Measurements from ENCODE around the gene BNIP5. TPM values are rescaled to one million over a fixed set of nuclear protein-coding genes. Genes with fewer than 3 reads are reported as not detected.

The BNIP5 gene
- total and polyA plus RNA-seq, 12 donors, result 0.04 to 0.11 TPM; not detected in 10

GRCh38 chr6:36273802-36274514 is 62.7 kb downstream of the BNIP5 start:
- no peak for TF ChIP-seq POLR2A (IDR thresholded peaks at IDR 0.05)
- TF ChIP-seq, protein P1, sequence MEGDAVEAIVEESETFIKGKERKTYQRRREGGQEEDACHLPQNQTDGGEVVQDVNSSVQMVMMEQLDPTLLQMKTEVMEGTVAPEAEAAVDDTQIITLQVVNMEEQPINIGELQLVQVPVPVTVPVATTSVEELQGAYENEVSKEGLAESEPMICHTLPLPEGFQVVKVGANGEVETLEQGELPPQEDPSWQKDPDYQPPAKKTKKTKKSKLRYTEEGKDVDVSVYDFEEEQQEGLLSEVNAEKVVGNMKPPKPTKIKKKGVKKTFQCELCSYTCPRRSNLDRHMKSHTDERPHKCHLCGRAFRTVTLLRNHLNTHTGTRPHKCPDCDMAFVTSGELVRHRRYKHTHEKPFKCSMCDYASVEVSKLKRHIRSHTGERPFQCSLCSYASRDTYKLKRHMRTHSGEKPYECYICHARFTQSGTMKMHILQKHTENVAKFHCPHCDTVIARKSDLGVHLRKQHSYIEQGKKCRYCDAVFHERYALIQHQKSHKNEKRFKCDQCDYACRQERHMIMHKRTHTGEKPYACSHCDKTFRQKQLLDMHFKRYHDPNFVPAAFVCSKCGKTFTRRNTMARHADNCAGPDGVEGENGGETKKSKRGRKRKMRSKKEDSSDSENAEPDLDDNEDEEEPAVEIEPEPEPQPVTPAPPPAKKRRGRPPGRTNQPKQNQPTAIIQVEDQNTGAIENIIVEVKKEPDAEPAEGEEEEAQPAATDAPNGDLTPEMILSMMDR (IDR thresholded peaks at IDR 0.05), result no peak
- Histone ChIP-seq H3K27me3 (no peaks in the 10 kb centered on the region), H3K4me3 (no peak overlapping the region), H3K27ac (no peak overlapping the region), H3K9me3 (replicated peaks in 1 of 3) (no peaks in the 10 kb centered on the region), H3K36me3 (replicated peaks in 1 of 2) (no peaks in the 10 kb centered on the region), H3K4me1 (replicated peaks in 1 of 2) (no peaks in the 10 kb centered on the region)
- no peak for DNase-seq
- intact Hi-C loops (cut with DNase I), result no loop called here
- 82 to 91% (median 88%) methylated on average over 15 of the region's 15 CpGs for WGBS, 4 donors

- H3K36me3 ChIP-seq (replicated peaks in 1 of 2), result no peaks in the 10 kb centered on the region
- no peak overlapping the region for H3K4me3 ChIP-seq
- WGBS, 4 donors, result 95 to 98% (median 95%) methylated on average over 5 of the region's 5 CpGs
- H3K4me1 ChIP-seq (replicated peaks in 1 of 2), result no peaks in the 10 kb centered on the region
- no peak overlapping the region for H3K27ac ChIP-seq
- H3K9me3 ChIP-seq (replicated peaks in 1 of 3), result no peaks in the 10 kb centered on the region
- intact Hi-C loops (cut with DNase I), result no loop called here
- H3K27me3 ChIP-seq, result no peaks in the 10 kb centered on the region
- no peak for TF ChIP-seq POLR2A (IDR thresholded peaks at IDR 0.05)
- TF ChIP-seq, protein P1 (IDR thresholded peaks at IDR 0.05), result no peak
- DNase-seq, result no peak
Observed at GRCh38 chr6:36273067-36273466, 63.6 kb downstream of the BNIP5 start.

- 91 to 95% (median 92%) methylated on average over 8 of the region's 8 CpGs for WGBS, 4 donors
- H3K9me3 ChIP-seq (replicated peaks in 1 of 3), result no peaks in the 10 kb centered on the region
- no peak overlapping the region for H3K4me3 ChIP-seq
- no peaks in the 10 kb centered on the region for H3K36me3 ChIP-seq (replicated peaks in 1 of 2)
- no peak for TF ChIP-seq POLR2A (IDR thresholded peaks at IDR 0.05)
- TF ChIP-seq, protein P1 (IDR thresholded peaks at IDR 0.05), result no peak
- no peak overlapping the region for H3K27ac ChIP-seq
- intact Hi-C loops (cut with DNase I), result no loop called here
- no peaks in the 10 kb centered on the region for H3K4me1 ChIP-seq (replicated peaks in 1 of 2)
- H3K27me3 ChIP-seq, result no peaks in the 10 kb centered on the region
- DNase-seq, result no peak
Observed at GRCh38 chr6:36272234-36272633, 64.5 kb downstream of the BNIP5 start.

DNA sequence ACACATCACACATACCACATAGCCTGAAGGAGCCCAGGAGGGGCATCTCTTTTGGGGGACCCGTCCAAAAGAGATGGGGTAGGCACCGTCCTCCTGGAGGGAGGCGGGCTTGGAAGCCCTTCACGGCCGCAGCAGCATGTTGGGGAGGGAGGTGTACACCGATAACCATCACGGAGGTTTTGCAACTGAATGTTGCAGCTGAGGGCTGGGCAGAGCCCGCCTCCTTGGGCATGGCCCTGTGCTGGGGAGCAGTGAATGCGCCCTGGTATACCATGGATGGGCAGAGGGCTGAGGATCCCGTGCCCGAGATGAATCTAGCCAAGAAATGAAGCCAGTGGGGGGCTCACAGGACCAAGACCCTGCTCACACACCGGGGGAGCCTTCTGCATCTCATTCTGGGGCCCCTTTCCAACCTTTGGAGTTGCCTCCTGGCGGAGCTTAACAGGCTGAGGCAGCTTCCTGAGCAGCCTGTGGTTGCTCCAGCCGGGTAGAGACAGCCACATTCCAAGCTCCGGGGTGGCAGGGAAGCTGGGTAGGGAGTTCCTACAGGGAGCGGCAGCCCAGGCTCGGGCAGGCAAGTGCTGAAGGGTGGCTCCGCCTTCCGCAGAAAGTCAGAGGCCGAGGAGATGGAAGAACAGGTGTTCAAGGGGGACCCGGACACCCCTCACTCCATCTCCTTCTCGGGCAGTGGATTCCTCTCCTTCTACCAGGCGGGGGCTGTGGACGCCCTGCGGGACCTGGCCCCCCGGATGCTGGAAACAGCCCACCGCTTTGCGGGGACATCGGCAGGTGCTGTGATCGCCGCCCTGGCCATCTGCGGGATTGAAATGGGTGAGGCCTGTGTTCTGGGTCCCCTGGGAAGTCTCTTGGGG is 66.6 kb downstream of the BNIP5 start, which contains the start of gene PNPLA1:
PNPLA1 (plus strand) TSS at position 227 of the 872 bp plus-strand sequence; CDS start at position 627, 400 bp downstream.
- Histone ChIP-seq H3K4me3 (no peak within 1 kb of the TSS), H3K27ac (no peak within 1 kb of the TSS), H3K9me3 (replicated peaks in 1 of 3) (no peaks in the 10 kb centered on the region), H3K4me1 (replicated peaks in 1 of 2) (no peaks in the 10 kb centered on the region), H3K27me3 (no peaks in the 10 kb centered on the region), H3K36me3 (replicated peaks in 1 of 2) (no peaks in the 10 kb centered on the region)
- no peak for TF ChIP-seq POLR2A (IDR thresholded peaks at IDR 0.05)
- TF ChIP-seq, protein P1 (IDR thresholded peaks at IDR 0.05), result no peak
- intact Hi-C loops (cut with DNase I), result no loop called here
- 84 to 89% (median 86%) methylated on average over 24 to 32 of the region's 32 CpGs for WGBS, 4 donors
- DNase-seq, result no peak
